Stimulated activated effector memory CD8-positive, alpha-beta T cell treated with anti-CD3 and anti-CD28 coated beads, Interleukin-12 subunit alpha, Interleukin-12 subunit beta, amount 100 ng/mL, for 72 hours (primary cell): Measurements from ENCODE around the gene THAP10.

Source experiments
- ATAC-seq: fragments of 150-1000 bp; cut with Tn5 transposase; 2 replicates; pipeline ENCODE4 v1.10.0; 2021
- DNase-seq, 2 donors: peaks; one replicate each; pipeline ENCODE4 v3.0.0; 2021 to 2022; ENCODE audit warnings: low spot score in 2 of 2
- H3K27ac Mint-ChIP-seq: one replicate; pipeline ENCODE4 v1.8.0; 2022; ENCODE audit warnings: mild to moderate bottlenecking, mixed read lengths
- H3K36me3 Mint-ChIP-seq: one replicate; pipeline ENCODE4 v1.8.0; 2022; ENCODE audit warnings: mild to moderate bottlenecking, mixed read lengths
- H3K4me1 Mint-ChIP-seq: one replicate; pipeline ENCODE4 v1.8.0; 2022; ENCODE audit warnings: mixed read lengths
- H3K4me3 Mint-ChIP-seq: one replicate; pipeline ENCODE4 v1.8.0; 2022; ENCODE audit warnings: mild to moderate bottlenecking, mixed read lengths
- H3K9me3 Mint-ChIP-seq: one replicate; pipeline ENCODE4 v1.8.0; 2022; ENCODE audit warnings: mixed read lengths

The THAP10 gene

GRCh38 chr15:70845602-70846360 lies 46.5 kb downstream of the THAP10 start:
- no peaks in the 10 kb centered on the region for H3K4me1 Mint-ChIP-seq
- H3K9me3 Mint-ChIP-seq = no peaks in the 10 kb centered on the region
- DNase-seq = no peak
- H3K36me3 Mint-ChIP-seq = no peaks in the 10 kb centered on the region
- no peak overlapping the region for H3K27ac Mint-ChIP-seq
- no peak overlapping the region for H3K4me3 Mint-ChIP-seq
- ATAC-seq = no peak

GRCh38 chr15:70837476-70837875 lies 54.8 kb downstream of the THAP10 start:
- H3K27ac Mint-ChIP-seq = no peak overlapping the region
- H3K4me1 Mint-ChIP-seq = no peaks in the 10 kb centered on the region
- H3K4me3 Mint-ChIP-seq = no peak overlapping the region
- H3K36me3 Mint-ChIP-seq = no peaks in the 10 kb centered on the region
- ATAC-seq = no peak
- DNase-seq = no peak
- no peaks in the 10 kb centered on the region for H3K9me3 Mint-ChIP-seq

GRCh38 chr15:70835841-70836240 lies 56.4 kb downstream of the THAP10 start:
- Mint-ChIP-seq H3K4me1 (no peaks in the 10 kb centered on the region), H3K36me3 (no peaks in the 10 kb centered on the region), H3K4me3 (no peak overlapping the region), H3K9me3 (no peaks in the 10 kb centered on the region), H3K27ac (no peak overlapping the region)
- ATAC-seq (no peak), DNase-seq (no peak)

GRCh38 chr15:70835415-70835814 lies 56.8 kb downstream of the THAP10 start:
- no peaks in the 10 kb centered on the region for H3K4me1 Mint-ChIP-seq
- DNase-seq = no peak
- no peak overlapping the region for H3K27ac Mint-ChIP-seq
- no peaks in the 10 kb centered on the region for H3K36me3 Mint-ChIP-seq
- ATAC-seq = no peak
- no peak overlapping the region for H3K4me3 Mint-ChIP-seq
- H3K9me3 Mint-ChIP-seq = no peaks in the 10 kb centered on the region

GRCh38 chr15:70834999-70835398 lies 57.2 kb downstream of the THAP10 start:
- no peak overlapping the region for H3K27ac Mint-ChIP-seq
- ATAC-seq (no peak), DNase-seq (no peak)
- H3K4me1 Mint-ChIP-seq = no peaks in the 10 kb centered on the region
- no peaks in the 10 kb centered on the region for H3K9me3 Mint-ChIP-seq
- no peak overlapping the region for H3K4me3 Mint-ChIP-seq
- no peaks in the 10 kb centered on the region for H3K36me3 Mint-ChIP-seq

GRCh38 chr15:70833861-70834765 lies 58.1 kb downstream of the THAP10 start:
- H3K4me1 Mint-ChIP-seq = no peaks in the 10 kb centered on the region
- H3K4me3 Mint-ChIP-seq = no peak overlapping the region
- no peak for ATAC-seq
- no peak for DNase-seq
- no peaks in the 10 kb centered on the region for H3K9me3 Mint-ChIP-seq
- H3K36me3 Mint-ChIP-seq = no peaks in the 10 kb centered on the region
- no peak overlapping the region for H3K27ac Mint-ChIP-seq

GRCh38 chr15:70833422-70833821 lies 58.8 kb downstream of the THAP10 start:
- no peak overlapping the region for H3K4me3 Mint-ChIP-seq
- ATAC-seq (no peak), DNase-seq (no peak)
- no peak overlapping the region for H3K27ac Mint-ChIP-seq
- H3K4me1 Mint-ChIP-seq = no peaks in the 10 kb centered on the region
- no peaks in the 10 kb centered on the region for H3K9me3 Mint-ChIP-seq
- no peaks in the 10 kb centered on the region for H3K36me3 Mint-ChIP-seq

GRCh38 chr15:70832176-70832575 lies 60.1 kb downstream of the THAP10 start:
- Mint-ChIP-seq H3K36me3 (no peaks in the 10 kb centered on the region), H3K4me3 (no peak overlapping the region), H3K27ac (no peak overlapping the region), H3K4me1 (no peaks in the 10 kb centered on the region), H3K9me3 (no peaks in the 10 kb centered on the region)
- DNase-seq (no peak), ATAC-seq (no peak)
